Liver (tissue), 10 donors: ENCODE results near the gene TRIM15. TPM values are rescaled to one million over a fixed set of nuclear protein-coding genes. Genes with fewer than 3 reads are reported as not detected.
"Not testable (repeated sequence)": the region's sequence is repeated elsewhere in the genome, so short reads cannot be mapped to it uniquely, and the experiment has no call there.

ENCODE experiments used
- DNase-seq: peaks from one replicate; pipeline ENCODE4 v3.0.0-alpha.2; 2017; ENCODE audit warnings: low spot score
- H3K27ac ChIP-seq, 2 donors: one replicate each; pipeline ENCODE4 v1.7.0; 2013; ENCODE audit warnings: inconsistent platforms in 2 of 2, low read length in 2 of 2, control low read depth in 1 of 2, low read depth in 1 of 2, mild to moderate bottlenecking in 1 of 2
- H3K27me3 ChIP-seq, 4 donors: one replicate each; pipeline versions ENCODE4 v1.6.1 to v1.7.0; 2013; ENCODE audit warnings: low read length in 3 of 4, inconsistent platforms in 1 of 4, mild to moderate bottlenecking in 1 of 4, moderate library complexity in 1 of 4; ENCODE audit not compliant: control insufficient read depth in 4 of 4, insufficient read depth in 4 of 4
- H3K36me3 ChIP-seq, 4 donors: one replicate each; pipeline versions ENCODE4 v1.6.1 to v1.7.0; 2013; ENCODE audit warnings: low read length in 3 of 4, mild to moderate bottlenecking in 3 of 4, low read depth in 1 of 4, moderate library complexity in 1 of 4; ENCODE audit not compliant: control insufficient read depth in 4 of 4, insufficient read depth in 3 of 4
- H3K4me1 ChIP-seq, 4 donors: one replicate each; pipeline versions ENCODE4 v1.6.1 to v1.7.0; 2013; ENCODE audit warnings: low read length in 3 of 4, mild to moderate bottlenecking in 3 of 4, moderate library complexity in 1 of 4; ENCODE audit not compliant: control insufficient read depth in 4 of 4, insufficient read depth in 4 of 4
- H3K4me3 ChIP-seq, 3 donors: one replicate each; pipeline versions ENCODE4 v1.6.1 to v1.7.0; 2013; ENCODE audit warnings: low read length in 3 of 3, control low read depth in 1 of 3, low read depth in 1 of 3, mild to moderate bottlenecking in 1 of 3
- H3K9ac ChIP-seq, 2 donors: one replicate each; pipeline ENCODE4 v1.7.0; 2013; ENCODE audit warnings: low read length in 2 of 2, mild to moderate bottlenecking in 2 of 2, moderate library complexity in 2 of 2, control low read depth in 1 of 2, low read depth in 1 of 2
- H3K9me3 ChIP-seq, 4 donors: one replicate each; pipeline versions ENCODE4 v1.6.1 to v1.7.0; 2013; ENCODE audit warnings: low read length in 3 of 4; ENCODE audit not compliant: control insufficient read depth in 4 of 4
- GABPA ChIP-seq, 2 donors: IDR thresholded peaks in 1 of 2; conservative IDR thresholded peaks in 1 of 2; 2 replicates each; pipeline ENCODE4 v1.6.1; 2016; ENCODE audit warnings: antibody characterized with exemption in 2 of 2, mild to moderate bottlenecking in 1 of 2, moderate library complexity in 1 of 2
- HNF4A ChIP-seq, 2 donors: conservative IDR thresholded peaks; 2 replicates each; pipeline ENCODE4 v1.6.1; 2016; ENCODE audit warnings: antibody characterized with exemption in 2 of 2, mild to moderate bottlenecking in 2 of 2
- JUND ChIP-seq, 2 donors: IDR thresholded peaks; 2 replicates each; pipeline ENCODE4 v1.6.1; 2016; ENCODE audit warnings: antibody characterized with exemption in 2 of 2
- RAD21 ChIP-seq, 2 donors: IDR thresholded peaks; 2 replicates each; pipeline ENCODE4 v1.6.1; 2016; ENCODE audit warnings: antibody characterized with exemption in 2 of 2, mild to moderate bottlenecking in 2 of 2
- RXRA ChIP-seq, 2 donors: IDR thresholded peaks; 2 replicates each; pipeline ENCODE4 v1.6.1; 2017 to 2018; ENCODE audit warnings: antibody characterized with exemption in 2 of 2, mild to moderate bottlenecking in 1 of 2
- SP1 ChIP-seq: IDR thresholded peaks from 2 replicates; pipeline ENCODE4 v1.6.1; 2018; ENCODE audit warnings: antibody characterized with exemption, mild to moderate bottlenecking
- YY1 ChIP-seq: IDR thresholded peaks from 2 replicates; pipeline ENCODE4 v1.6.1; 2016; ENCODE audit warnings: antibody characterized with exemption, mild to moderate bottlenecking
- WGBS: extraction: QIAGEN DNeasy Blood & Tissue Kit; methylation state at CpG from one replicate; pipeline ENCODE4 v1.1.7; 2013; 5-methylcytosine and 5-hydroxymethylcytosine counted together
- polyA plus RNA-seq, 2 donors: library from polyadenylated mRNA; stranded (reverse) in 1 of 2; unstranded in 1 of 2; fragments of 200-250 nt in 1 of 2; fragments of >200 nt in 1 of 2; fragmentation: Nextera tagmentation in 1 of 2; extraction: Ambion mirVana in 1 of 2; gene quantifications; one replicate each; pipeline versions ENCODE4 v1.2.1 to v1.2.3, GENCODE V29; 2013 to 2015
- small RNA-seq: library from RNA; depleted of rRNA; stranded (forward); fragments of <200 nt; gene quantifications from one replicate; pipeline ENCODE3, GENCODE V24; 2014
- total RNA-seq, 2 donors: library from RNA; depleted of rRNA; stranded (reverse); fragments of >200 nt; gene quantifications; one replicate each; pipeline ENCODE4 v1.2.3, GENCODE V29; 2014
- TF ChIP-seq, protein P1 (sequence below): fragments of 150-350 bp; IDR thresholded peaks from 2 replicates; pipeline ENCODE4 v1.5.1; 2017; ENCODE audit warnings: improper control_type of control experiment, low read depth, low read length; ENCODE audit not compliant: missing input control
- donor health status: healthy.
- donor health status: healthy.
- donor health status: healthy.
- donor health status: healthy.
- donor health status: healthy.

TRIM15 gene
- total and polyA plus RNA-seq, 4 donors: 1.6 to 2.8 (median 1.9) TPM

- H3K9me3 ChIP-seq: no peaks in the 10 kb centered on the region
- TF ChIP-seq RAD21 (IDR thresholded peaks at IDR 0.05) (peak; percentile 87 to 93), HNF4A (conservative IDR thresholded peaks at IDR 0.05) (peak in 1 of 2 donors; percentile 9), JUND (IDR thresholded peaks at IDR 0.05) (no peak), YY1 (no peak), SP1 (no peak), RXRA (IDR thresholded peaks at IDR 0.05) (peak in 1 of 2 donors; percentile 12), GABPA (IDR thresholded peaks at IDR 0.05 in 1 of 2, conservative IDR thresholded peaks at IDR 0.05 in 1 of 2) (no peak)
- TF ChIP-seq, protein P1, sequence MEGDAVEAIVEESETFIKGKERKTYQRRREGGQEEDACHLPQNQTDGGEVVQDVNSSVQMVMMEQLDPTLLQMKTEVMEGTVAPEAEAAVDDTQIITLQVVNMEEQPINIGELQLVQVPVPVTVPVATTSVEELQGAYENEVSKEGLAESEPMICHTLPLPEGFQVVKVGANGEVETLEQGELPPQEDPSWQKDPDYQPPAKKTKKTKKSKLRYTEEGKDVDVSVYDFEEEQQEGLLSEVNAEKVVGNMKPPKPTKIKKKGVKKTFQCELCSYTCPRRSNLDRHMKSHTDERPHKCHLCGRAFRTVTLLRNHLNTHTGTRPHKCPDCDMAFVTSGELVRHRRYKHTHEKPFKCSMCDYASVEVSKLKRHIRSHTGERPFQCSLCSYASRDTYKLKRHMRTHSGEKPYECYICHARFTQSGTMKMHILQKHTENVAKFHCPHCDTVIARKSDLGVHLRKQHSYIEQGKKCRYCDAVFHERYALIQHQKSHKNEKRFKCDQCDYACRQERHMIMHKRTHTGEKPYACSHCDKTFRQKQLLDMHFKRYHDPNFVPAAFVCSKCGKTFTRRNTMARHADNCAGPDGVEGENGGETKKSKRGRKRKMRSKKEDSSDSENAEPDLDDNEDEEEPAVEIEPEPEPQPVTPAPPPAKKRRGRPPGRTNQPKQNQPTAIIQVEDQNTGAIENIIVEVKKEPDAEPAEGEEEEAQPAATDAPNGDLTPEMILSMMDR: peak; percentile 75
- H3K27me3 ChIP-seq: no peaks in the 10 kb centered on the region
- H3K27ac ChIP-seq: no peak overlapping the region
- no peak overlapping the region for H3K4me3 ChIP-seq
- H3K4me1 ChIP-seq: peaks cover 0 to 11% (median 4%) of the 10 kb centered on the region in 4 donors
- DNase-seq: no peak
- 0% methylated on average over 1 of the region's 1 CpG for WGBS
- H3K36me3 ChIP-seq: no peaks in the 10 kb centered on the region
- H3K9ac ChIP-seq: no peak overlapping the region
Measured at GRCh38 chr6:30219244-30219643, 55.9 kb downstream of the TRIM15 start.

GRCh38 chr6:30221395-30221794, 58.0 kb downstream of the TRIM15 start:
- not testable (repeated sequence) for H3K9ac ChIP-seq, H3K27ac ChIP-seq, H3K36me3 ChIP-seq, H3K9me3 ChIP-seq, H3K4me3 ChIP-seq, H3K4me1 ChIP-seq, DNase-seq, H3K27me3 ChIP-seq
- WGBS: 46% methylated on average over 6 of the region's 6 CpGs

GRCh38 chr6:30221956-30222355, 58.6 kb downstream of the TRIM15 start:
- not testable (repeated sequence) for DNase-seq, H3K9ac ChIP-seq, H3K27ac ChIP-seq, H3K9me3 ChIP-seq, H3K4me1 ChIP-seq, H3K36me3 ChIP-seq, H3K27me3 ChIP-seq, H3K4me3 ChIP-seq
- 98% methylated on average over 23 of the region's 23 CpGs for WGBS

Small RNA genes within 50 kb of the gene (small RNA-seq; reads per million reads assigned to genes)
- gene RF00554: not detected

Other genes with a start within 250 kb of the TRIM15 start
- gene HLA-A, start 221.0 kb upstream of the TRIM15 start, total RNA-seq: 100 to 1,000 TPM; 145 to 191 TPM
- 100 to 1,000 TPM; 256 to 321 TPM for gene HLA-A, start 221.0 kb upstream of the TRIM15 start, polyA plus RNA-seq
- gene POLR1H, start 102.3 kb upstream of the TRIM15 start, total RNA-seq: 10 to 100 TPM in 1 of 2 donors, 1 to 10 TPM in 1; 7.0 to 17.2 TPM
- gene POLR1H, start 102.3 kb upstream of the TRIM15 start, polyA plus RNA-seq: 10 to 100 TPM; 16.3 to 27.5 TPM
- gene PPP1R11, start 96.3 kb upstream of the TRIM15 start, total RNA-seq: 10 to 100 TPM in 1 of 2 donors, 1 to 10 TPM in 1; 7.8 to 12.1 TPM
- gene PPP1R11, start 96.3 kb upstream of the TRIM15 start, polyA plus RNA-seq: 10 to 100 TPM; 26.9 to 30.9 TPM
- not detected for gene RNF39, start 87.8 kb upstream of the TRIM15 start, total RNA-seq
- gene RNF39, start 87.8 kb upstream of the TRIM15 start, polyA plus RNA-seq: under 1 TPM; 0.03 to 0.13 TPM
- under 1 TPM; 0.17 to 0.79 TPM for gene TRIM31, start 50.5 kb upstream of the TRIM15 start, total RNA-seq
- 1 to 10 TPM in 1 of 2 donors, under 1 TPM in 1; 0.16 to 1.3 TPM for gene TRIM31, start 50.5 kb upstream of the TRIM15 start, polyA plus RNA-seq
- gene TRIM40, start 27.4 kb upstream of the TRIM15 start, total RNA-seq: under 1 TPM in 1 of 2 donors, not detected in 1; 0.51 TPM
- gene TRIM40, start 27.4 kb upstream of the TRIM15 start, polyA plus RNA-seq: not detected
- gene TRIM10, start 2.3 kb upstream of the TRIM15 start, total RNA-seq: 100 to 1,000 TPM in 1 of 2 donors, under 1 TPM in 1; 0.75 to 128 TPM
- gene TRIM10, start 2.3 kb upstream of the TRIM15 start, polyA plus RNA-seq: under 1 TPM; 0.29 to 0.72 TPM
- 10 to 100 TPM; 14.9 to 50.1 TPM for gene TRIM26, start 49.9 kb downstream of the TRIM15 start, total RNA-seq
- 10 to 100 TPM; 16.9 to 30.9 TPM for gene TRIM26, start 49.9 kb downstream of the TRIM15 start, polyA plus RNA-seq
- 10 to 100 TPM in 1 of 2 donors, 1 to 10 TPM in 1; 3.5 to 11.0 TPM for gene TRIM39, start 163.4 kb downstream of the TRIM15 start, total RNA-seq
- gene TRIM39, start 163.4 kb downstream of the TRIM15 start, polyA plus RNA-seq: 1 to 10 TPM; 2.7 to 5.4 TPM
- gene RPP21, start 181.6 kb downstream of the TRIM15 start, total RNA-seq: 10 to 100 TPM in 1 of 2 donors, 1 to 10 TPM in 1; 9.3 to 19.8 TPM
- gene RPP21, start 181.6 kb downstream of the TRIM15 start, polyA plus RNA-seq: 10 to 100 TPM; 22.2 to 32.9 TPM